ENCODE measurements around the gene ARSI.

The ARSI gene

DNA sequence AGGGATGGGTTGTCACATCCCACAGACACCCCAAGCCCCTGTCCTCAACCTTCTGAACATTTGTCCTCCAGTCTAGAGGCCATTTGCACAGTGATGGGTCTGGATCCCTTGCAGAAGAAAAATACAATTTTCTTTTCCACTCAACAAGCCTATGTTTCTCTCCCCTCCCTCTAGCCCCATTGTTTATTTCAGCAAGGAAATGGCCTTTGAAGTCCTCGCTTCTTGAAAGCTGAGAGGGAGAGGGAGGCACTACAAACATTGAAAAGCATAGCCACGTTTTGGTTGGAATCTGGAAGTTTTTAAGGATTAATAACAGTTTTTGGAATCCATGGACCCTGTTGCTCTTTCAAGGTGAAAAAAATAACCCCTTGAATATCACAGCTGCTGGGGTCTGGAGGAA lies 24.0 kb upstream of the ARSI start:
- DNase-seq (ENCODE audit: low read depth), result no peak

DNA sequence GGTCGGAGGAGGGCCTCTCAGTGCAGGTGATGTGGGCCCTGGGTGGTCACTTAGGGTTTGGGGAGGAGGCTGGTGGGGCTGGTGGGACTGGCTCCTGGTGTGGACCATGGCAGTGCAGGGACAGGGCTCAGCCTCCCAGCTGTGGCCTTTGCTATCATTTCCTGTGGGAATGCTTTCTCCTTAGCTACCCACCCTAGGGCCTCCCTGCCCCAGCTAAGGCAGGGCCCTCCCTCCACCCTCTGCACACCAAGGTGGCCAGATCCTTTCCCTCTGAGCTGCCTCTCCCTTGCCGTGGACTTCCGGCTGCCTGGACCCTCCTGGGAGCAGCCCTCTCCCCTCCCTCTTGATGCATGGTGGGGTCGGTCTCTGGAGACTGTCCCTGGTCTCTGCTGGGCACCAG lies 22.7 kb upstream of the ARSI start:
- DNase-seq (ENCODE audit: low read depth), result no peak

DNA sequence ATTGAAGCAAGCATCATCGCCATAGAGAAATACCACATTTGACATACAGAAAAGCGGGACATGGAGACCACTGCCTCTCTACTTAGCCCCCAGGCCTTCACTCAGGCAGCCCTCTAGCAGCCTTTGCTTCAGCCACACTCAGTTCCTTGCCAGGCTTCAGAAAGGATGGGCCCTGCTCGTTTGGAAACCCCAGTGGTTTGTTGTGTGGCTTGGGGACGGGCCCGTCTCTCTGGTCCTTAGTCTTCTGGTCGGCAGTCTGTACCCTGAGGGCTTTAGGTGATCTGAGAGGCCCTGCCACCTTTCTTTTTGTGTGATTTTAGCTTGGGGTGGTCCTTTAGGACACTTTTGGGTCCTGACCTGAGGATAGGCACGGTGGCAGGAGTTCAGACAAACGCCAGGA lies 21.1 kb upstream of the ARSI start:
- no peak for DNase-seq (ENCODE audit: low read depth)

DNA sequence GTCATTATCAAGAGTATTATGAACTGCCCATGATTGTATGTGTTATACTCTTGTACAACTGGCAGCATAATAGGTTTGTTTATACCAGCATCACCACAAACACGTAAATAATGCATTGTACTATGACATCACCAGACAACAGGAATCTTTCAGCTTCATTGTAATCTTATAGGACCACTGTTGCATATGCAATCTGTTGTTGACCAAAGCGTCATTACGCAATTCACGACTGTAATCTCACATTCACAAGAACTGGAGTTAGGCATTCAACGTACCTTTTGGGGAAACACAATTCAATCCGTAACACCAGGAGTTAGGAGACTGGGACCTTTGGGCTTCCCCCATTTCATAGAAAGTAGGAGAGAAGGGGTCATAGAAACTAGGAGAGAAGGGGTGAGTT lies 20.4 kb upstream of the ARSI start:
- no peak for DNase-seq (ENCODE audit: low read depth)

DNA sequence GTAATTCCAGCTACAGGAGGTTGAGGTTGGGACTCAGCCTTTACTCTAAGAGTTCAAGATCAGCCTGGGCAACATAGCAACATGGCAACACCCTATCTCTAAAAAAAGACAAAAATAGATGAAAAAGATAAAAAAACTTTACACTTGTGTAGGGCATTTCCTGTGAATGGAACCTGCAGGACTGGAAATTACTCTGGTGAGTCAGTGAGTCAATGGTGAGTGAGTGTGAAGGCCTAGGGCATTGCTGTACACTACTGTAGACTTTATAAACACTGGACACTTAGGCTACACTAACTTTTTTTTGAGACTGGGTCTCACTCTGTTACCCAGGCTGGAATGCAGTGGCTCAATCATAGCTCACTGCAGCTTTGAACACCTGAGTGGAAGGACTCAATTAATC lies 19.5 kb upstream of the ARSI start:
- no peak for DNase-seq (ENCODE audit: low read depth)

DNA sequence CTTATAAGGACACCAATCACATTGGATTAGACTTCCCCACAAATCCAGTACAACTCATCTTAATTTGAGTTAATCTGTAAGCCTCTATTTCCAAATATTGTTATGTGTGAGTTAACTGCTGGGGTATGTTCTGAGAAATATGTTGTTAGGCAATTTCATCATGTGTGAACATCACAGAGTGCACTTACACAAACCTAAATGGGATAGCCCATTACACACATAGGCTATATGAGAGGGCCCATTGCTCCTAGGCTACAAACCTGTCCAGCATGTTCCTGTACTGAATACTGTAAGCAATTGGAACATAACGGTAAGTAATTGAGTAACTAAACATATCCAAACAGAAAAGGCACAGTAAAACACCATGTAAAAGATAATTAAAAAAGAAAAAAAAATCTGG lies 19.1 kb upstream of the ARSI start:
- no peak for DNase-seq (ENCODE audit: low read depth)

DNA sequence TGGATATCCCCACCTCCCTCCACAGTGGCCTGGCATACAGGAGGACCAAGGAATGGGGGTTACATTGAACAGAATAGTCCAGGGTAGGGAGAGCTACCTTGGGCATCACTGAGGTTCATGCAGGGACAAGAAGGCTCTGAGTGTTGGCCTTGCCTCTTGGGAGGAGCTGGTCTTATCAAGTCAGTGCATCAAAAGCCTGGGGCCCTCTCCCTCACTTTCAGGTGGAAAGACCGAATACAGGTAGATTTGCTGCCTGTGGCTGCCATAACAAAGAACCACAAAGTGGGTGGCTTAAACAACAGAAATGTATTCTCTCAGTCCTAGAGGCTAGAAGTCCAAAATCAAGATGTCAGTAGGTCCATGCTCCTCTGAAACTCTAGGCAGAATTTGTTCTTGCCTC lies 18.5 kb upstream of the ARSI start:
- DNase-seq (ENCODE audit: low read depth), result no peak

DNA sequence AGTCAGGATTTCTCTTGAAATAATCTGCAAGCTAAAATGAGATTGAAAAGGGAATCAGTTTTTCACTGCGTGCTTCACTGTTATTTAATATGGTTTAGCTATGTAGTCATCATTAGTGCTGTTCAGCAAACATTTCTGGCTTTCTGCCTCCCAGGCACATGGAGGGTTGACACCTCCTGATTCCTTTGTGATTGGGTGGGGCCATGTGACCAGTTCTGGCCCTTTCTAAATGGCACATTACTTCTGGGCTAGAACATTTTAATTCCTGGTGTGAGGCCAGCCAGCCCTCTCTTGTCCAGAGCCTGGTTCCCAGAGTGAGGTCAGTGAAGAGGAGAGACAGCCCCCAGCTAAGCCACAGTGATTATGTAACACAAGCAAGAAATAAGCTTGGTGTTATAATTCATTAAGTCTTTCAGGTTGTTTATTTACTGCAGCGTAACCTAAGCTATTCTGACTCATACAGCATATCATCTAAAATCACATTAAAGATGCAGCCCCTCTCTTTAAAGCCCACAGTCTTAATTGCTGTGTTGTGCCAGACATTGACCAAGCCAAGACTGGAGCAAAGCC lies 17.4 kb upstream of the ARSI start:
- no peak for DNase-seq (ENCODE audit: low read depth)

DNA sequence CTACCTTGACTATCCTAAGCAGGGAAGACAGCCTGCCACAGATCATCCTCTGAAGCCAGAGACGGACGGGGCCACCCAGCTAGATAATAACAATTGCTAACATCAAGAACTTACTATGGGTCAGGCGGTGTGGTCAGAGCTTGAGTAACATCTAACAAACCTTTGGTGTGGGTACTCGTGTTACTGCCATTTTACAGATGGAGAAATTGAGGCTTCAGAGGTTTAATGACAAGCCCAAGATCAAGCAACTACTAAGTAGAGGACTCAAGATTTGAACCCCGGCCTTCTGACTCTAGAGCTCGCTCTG lies 16.7 kb upstream of the ARSI start:
- DNase-seq (ENCODE audit: low read depth), result no peak

DNA sequence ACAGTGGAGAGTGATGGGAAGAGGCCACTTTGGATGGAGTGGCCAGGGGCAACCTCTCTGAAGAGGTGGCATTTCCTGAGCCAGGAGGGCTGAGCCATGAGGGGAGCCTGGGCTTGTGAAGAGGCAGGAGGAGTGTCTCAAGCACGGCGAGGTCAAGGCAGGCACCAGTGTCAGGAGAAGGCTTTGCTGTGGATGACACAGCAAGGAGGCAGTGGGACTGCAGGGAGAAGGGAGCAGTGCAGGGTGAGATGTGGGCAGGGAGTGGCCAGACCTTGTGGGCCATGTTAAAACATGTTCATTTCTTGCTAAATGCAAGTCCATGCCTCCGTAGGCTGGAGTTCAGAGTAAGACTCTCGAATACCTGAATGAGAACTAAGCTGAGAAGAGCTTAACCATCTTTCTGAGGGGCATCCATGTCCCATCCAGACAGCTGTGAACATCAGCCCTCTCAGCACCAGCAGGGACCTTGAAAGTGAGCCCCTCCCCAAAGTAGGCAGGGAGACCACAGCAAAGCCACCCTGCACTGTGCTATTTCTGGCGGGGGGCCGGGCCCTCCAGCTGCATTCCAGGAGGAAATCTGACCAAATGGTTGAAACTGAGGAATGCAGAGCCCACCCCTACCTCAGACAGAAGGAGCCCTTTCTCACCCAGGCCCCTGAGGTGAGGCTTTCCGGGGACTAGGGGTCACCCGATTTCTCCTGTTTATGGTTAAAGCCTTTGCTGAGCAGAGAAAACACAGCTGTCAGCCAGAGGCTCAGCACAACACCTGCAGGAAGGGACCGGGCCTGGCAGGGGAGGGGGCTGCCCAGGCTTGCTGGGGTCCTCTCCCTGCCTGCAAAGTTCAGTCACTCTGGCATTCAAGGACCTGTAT lies 16.1 kb upstream of the ARSI start:
- DNase-seq (ENCODE audit: low read depth), result no peak

DNA sequence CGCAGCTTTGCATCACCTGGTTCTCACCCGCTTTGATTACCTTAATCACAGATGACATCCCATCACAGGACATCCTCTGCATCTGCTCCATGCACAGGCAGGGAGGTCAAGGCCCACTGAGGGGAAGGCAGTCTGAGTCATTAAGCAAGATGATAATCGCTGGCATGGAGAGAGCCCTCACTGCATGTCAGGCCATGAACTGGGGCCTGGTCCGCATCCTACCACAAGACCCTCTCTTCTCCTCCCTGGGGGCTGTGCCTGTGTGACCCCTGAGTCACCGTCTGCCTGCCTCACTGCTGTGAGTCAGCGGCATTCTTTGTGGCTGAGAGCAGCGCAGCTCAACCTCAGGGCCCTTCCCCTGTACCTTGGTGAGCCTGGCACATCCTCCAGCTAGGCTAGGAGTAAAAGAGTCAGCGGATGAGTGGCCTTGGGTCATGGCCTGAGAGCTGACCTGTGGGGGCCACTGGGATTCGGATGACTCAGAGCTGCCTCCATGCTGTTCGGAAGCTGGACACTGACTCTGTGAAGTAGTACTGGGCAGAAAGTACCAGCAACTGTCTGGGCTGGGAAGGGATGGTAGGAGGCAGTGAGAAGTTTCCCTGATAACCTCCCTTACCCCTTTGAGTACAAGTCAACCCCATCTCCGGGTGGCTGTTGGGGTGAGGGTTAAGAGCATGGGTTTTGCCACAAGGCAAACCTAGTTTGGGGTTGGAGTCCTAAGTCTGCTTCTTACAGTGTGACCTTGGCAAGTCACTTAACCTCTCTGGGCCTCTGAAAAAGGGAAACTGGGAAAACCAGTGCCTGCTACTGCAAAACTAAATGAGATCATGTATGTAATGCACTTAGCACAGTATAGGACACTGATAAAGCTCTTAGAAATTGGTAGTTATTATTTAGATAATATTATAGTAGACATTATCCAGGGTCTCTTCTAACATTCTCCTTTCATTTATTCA lies 14.6 kb upstream of the ARSI start:
- no peak for DNase-seq (ENCODE audit: low read depth)

DNA sequence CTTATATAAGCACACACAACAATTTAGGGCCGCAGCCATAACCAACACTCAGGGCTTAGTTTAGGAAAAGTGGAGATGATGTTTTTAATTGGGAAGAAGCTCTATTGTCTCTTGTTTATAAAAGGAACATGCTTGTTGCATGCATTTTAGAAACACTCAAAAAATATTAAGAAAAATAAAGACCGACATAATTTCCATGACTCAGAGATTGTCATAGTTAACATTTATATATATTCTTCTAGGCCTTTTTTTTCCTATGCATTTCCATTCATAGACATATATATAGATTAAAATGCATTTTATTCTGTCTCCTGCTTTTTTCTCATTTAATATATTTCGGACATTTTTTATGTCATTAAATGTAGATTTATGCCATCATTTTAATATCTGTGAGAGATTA lies 13.6 kb upstream of the ARSI start:
- no peak for DNase-seq (ENCODE audit: low read depth)

DNA sequence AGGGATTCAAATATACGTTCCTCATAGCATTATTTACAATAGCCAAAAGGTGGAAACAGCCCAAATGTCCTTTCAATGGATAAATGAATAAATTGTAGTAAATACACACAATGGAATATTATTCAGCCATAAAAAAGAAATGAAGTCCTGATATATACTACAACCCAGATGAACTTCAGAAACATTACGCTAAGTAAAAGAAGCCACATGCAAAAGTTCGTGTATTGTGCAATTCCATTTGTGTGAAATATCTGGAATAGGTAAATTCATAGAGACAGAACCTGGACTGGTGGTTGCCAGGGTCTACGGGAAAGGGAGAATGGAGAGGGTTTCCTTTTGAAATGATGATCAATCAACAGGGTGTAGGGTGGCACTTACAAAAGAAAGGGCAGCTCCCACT lies 12.5 kb upstream of the ARSI start:
- no peak for DNase-seq (ENCODE audit: low read depth)

DNA sequence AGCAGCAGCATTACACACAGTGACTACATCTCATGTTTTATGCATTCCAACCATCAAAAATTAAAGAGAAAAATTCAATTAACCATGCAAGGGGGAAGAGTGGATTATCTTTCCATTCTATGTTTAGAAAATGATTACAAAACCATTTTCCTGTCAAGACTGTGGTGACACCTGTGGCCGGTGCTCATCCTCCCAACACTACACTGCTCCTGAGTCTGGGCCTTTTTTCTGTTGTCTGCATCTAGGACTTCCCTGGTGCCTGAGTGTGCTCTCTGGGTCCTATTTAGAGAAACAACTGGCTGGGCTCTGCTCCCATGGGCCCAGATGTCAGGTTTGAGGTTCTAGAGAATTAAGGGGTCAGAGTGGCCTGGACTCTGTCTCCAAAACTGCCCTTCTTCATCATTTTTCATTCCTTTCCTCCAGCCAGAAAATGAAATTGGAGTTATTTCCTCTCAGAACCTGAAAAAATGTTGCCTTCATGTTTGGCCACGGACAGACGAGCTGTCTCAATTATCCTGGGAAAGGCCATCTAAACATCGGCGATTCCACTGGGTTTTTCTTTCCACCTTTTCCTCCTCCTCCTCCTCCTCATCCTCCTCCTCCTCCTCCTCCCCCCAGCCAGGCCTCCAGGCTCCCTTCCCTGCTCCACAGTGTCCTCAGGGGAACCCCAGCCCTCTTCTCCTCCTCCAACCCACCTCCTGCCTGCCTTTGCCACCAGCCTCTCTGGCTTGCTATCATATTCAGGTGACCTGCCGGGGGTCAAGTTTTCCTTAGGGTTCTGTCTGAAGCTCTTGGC lies 11.4 kb upstream of the ARSI start:
- no peak for DNase-seq (ENCODE audit: low read depth)

DNA sequence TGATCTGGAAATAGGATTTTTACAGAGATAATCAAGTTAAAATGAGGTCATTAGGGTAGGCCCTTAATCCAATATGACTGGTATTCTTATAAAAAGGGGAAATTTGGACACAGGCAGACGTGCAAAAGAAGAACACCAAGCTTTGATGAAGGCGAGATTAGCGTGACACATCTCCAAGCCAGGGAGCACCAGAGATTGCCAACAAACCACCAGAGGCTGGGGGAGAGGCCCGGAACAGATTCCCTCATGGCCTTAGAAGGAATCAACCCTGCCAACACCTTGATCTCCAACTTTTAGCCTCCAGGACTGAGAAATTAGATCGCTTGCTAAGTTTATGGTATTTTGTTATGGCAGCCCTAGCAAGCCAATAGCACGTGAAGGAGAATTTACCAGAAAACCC lies 10.8 kb upstream of the ARSI start:
- DNase-seq (ENCODE audit: low read depth), result no peak

DNA sequence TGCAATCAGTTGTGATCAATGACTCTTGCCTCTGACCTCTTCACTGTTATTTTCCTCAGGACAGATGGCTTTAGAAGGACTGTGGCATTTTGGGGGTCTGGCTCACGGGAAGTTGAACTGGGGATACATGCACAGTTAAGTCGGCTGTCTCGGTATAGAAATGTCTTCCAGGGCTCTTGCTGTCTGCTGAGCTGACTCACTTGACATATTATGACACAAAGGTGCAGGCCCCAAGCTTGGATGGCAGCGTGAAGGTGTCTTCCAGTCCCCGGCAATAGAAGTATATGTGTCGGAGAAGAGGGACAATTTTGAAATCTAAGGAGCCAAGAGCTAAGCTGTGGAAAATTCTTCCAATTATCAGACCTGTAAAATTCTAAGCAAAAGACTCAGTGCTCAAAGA lies 9.8 kb upstream of the ARSI start:
- no peak for DNase-seq (ENCODE audit: low read depth)

DNA sequence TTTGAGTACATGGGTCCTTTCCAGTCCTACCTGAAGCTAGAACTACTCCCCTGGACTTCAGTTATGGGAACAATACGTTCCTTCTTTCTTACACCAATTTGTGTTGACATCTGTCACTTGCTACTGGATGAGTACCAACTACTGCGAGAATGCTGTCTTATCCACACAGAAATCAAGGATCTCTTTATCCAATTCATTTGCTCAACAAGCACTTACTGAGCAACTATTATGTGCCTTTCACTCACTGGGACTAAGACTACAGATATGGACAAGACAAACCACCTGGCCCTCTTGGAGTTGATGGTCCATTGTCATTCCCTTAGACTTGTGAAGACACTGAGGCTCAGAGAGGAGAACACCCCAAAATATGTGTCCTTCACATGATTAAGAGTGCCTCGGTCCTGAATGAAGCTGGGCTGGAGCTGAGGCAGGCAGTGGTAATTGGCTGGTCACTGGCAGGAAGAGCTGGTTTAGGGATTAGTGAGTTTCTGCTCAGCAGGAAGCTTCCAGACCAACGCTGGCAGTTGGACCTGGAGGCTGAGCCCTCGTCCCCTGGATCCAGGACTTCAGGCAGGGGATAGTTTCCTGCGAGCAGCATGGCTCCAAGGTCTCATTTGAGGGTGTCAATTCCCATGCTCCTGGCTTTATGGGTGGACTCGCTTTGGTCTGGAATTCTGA lies 8.4 kb upstream of the ARSI start:
- no peak for DNase-seq (ENCODE audit: low read depth)

DNA sequence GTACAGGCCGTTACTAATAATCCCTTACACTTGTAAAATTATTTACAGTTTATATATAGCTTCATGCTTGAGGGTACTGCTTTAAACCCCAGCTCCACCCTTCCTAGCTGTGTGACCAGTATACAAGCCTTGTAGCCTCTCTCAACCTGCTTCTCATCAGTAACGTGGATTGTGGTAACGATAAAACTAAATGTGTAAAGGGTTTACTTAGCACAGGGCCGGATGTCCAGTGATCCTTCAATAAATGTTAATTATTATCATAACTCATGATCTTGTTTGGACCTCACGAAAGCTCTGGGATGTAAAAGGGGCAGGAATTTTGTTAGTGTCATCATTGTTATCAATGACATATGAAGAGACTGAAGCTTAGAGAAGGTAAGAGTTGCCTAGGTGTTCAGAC lies 7.5 kb upstream of the ARSI start:
- no peak for DNase-seq (ENCODE audit: low read depth)

DNA sequence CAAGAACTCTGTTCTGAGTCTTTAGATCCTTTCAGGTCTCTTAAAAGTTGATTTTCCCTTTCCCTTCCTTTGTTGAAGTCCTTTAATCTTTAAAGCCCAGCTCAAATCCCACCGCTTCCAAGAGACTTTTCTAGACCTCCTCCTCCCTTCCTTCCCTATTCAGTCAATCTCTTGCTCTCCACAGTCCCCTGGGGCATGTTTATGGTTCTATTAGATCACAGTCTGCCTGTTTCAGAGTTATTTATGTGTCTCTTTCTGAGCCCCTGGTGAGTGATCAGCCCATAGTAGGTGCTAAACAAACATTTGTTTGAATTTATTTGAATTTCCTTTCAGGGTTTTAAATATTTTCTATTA lies 7.2 kb upstream of the ARSI start:
- no peak for DNase-seq (ENCODE audit: low read depth)

DNA sequence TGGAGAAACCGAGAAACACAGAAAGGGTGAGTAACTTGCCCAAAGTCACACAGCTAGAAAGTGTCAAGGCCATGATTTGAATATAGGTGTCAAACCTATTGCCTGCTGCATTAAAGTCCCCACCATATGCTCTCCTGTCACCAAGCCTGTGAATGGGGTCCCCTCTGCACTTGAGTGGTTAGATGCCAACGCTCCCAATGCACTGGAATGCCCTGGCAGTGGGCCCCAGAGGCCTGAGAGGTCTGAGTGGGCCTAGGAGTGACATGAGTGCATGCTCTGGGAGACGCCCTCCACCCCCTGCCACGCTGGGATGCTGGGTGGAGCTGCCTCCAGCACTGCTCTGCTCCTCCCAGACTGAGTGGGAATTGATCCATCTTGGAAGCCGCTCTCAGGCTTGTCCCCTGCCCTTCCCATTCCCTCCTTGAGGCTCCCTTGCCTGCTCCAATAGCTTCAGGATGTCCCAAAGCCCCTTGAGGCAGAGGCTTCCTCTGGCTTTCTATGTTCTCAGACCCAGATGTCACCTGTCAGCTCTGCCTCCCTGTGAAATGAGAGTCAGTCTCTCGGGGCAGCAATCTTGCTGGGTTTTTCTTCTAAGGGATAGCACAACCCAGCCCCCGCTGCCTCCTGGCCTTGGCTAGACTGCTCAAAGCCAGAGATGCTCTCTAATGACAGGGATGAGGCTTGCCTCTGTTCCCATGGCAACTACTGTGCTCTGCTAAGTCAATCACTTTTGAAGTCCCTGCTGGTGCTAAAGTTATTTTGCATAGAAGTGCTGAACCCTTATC lies 6.6 kb upstream of the ARSI start:
- no peak for DNase-seq (ENCODE audit: low read depth)
